ENCODE results near the gene HDAC3.
A peak's percentile ranks its signal among the peaks of the same experiment; 100 is the strongest.

Gene HDAC3

DNA sequence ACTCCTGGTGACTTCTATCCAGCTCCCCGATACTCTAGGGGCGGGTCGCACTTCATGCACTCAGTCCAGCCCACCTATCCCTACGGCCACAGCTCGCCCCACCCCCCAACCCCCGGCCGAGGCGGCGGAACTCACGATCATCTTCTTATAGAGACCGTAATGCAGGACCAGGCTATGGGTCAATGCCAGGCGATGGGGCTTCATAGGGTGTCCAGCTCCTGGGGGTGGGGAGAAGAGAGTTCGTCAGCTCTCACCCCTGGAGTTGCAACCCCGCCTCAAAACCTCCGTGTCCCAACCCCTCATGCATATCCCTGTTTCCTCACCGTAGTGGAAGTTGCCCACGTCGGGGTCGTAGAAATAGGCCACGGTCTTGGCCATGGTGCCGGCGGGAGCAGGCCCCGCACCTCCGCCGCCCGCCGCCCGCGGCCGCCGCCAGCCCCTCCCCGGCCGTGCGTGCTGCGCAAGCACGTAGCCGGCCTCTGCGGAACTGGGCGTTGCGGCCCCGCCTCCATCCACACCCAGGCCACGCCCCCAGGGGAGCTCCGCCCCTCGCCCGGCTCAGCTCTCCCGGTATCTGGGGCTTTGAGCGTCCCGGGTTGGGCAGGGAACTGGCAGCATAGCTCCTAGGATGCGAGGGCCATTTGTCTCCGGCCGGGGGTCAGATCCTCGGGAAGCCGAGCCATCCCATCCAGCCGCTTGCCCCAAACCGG lies at the start of gene HDAC3, which contains the start of gene RELL2:
Gene HDAC3 (minus strand): TSS at position 437 of the 710 bp plus-strand sequence. CDS start 59 bp downstream, at position 378.
Gene RELL2 (plus strand): TSS at position 585 of the 710 bp plus-strand sequence. CDS start 1,229 bp downstream, outside the sequence.
- DNase-seq (ENCODE audit: low read depth in 2 of 2), result peak; percentile 88 to 93
- TF ChIP-seq CTCF (IDR thresholded peaks at IDR 0.05; ENCODE audit: low read depth, low read length), result no peak
- peak within 1 kb of the TSS; percentile 90 to 95 for H3K4me3 ChIP-seq (replicated peaks in 1 of 2; ENCODE audit: low read depth in 2 of 2, low read length in 2 of 2)

GRCh38 chr5:141685591-141685990 lies 48.9 kb upstream of the HDAC3 start:
- no peak overlapping the region for H3K4me3 ChIP-seq (replicated peaks in 1 of 2; ENCODE audit: low read depth in 2 of 2, low read length in 2 of 2)
- DNase-seq (ENCODE audit: low read depth in 2 of 2), result no peak
- TF ChIP-seq CTCF (IDR thresholded peaks at IDR 0.05; ENCODE audit: low read depth, low read length), result no peak

DNA sequence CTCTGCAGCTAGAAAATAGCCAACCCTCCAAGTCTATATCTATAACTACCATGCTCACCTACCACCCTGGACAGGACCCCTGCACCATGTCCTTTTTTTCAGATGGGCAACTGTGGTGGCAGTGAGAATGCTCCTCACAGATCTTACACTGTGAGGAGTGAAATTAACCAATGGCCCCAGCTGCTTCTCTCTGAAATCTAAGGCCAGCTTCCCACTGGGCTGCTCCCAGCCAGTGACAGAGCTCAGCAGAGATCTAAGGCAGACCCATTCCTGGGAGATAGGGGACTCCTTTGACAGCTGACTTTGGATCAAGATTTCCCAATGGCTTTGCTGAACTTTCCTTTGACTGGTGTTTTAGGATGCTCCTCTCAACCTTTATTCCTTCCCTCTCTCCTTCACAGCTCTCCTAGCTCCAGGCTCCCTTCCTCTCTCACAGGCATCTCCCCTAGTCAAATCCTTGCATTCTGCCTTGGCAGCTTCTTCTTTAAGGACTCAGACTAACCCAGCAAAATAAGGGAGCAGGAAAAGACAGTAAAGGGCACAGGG lies 47.0 kb upstream of the HDAC3 start:
- no peak for DNase-seq (ENCODE audit: low read depth in 2 of 2)
- TF ChIP-seq CTCF (IDR thresholded peaks at IDR 0.05; ENCODE audit: low read depth, low read length), result no peak
- H3K4me3 ChIP-seq (replicated peaks in 1 of 2; ENCODE audit: low read depth in 2 of 2, low read length in 2 of 2), result no peak overlapping the region

DNA sequence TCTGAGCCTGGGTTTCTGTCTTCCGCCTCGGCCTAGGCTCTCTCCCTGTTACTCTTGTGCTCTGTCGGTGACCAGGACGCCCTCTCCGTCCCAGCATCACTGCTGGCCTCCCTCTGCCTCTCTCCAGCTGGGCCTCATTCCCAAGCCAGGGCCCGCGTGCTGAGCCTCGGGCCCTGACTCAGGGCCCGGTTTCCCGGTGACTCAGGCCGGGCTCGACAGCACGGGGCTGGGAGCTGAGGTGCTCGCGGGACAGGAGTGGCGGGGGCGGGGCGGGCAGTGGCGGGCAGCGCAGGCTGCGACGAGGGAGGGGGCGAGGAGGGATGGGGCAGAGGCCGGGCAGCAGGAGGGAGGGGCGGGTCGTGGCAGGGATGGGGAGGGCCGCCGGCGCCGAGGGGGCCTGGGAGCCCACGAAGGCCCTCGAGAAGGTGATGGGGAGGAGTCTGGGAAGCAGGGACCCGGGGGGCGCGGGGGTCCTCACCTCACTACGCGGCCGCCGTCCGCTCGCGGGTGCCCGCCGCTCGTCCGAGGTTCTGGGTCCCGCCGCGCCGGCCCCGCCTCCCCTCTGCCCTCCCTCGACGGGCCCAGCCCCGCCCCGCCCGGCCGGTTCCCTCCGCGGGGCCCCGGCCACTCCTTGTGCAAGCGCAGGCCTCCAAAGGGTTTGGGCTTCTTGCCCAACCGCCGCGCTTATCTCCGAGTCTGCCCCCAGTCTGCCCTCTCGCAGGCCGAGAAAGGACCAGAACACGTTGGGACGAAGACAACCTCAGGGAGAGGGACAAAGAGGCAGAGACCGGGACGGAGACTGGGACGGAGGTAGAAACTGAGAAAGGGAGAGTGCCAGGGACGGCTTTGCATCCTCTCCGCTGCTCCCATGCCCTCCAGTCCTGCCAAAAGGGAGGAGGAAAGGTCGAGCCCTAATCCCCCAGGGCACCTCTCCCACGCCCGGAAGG lies 45.3 kb upstream of the HDAC3 start, which contains the start of gene ARAP3:
Gene ARAP3 (minus strand): TSS at position 536 of the 947 bp plus-strand sequence. CDS start 1,744 bp downstream, outside the sequence.
- peak; percentile 91 to 93 for DNase-seq (ENCODE audit: low read depth in 2 of 2)
- H3K4me3 ChIP-seq (replicated peaks in 1 of 2; ENCODE audit: low read depth in 2 of 2, low read length in 2 of 2), result peak within 1 kb of the TSS; percentile 44 to 58

DNA sequence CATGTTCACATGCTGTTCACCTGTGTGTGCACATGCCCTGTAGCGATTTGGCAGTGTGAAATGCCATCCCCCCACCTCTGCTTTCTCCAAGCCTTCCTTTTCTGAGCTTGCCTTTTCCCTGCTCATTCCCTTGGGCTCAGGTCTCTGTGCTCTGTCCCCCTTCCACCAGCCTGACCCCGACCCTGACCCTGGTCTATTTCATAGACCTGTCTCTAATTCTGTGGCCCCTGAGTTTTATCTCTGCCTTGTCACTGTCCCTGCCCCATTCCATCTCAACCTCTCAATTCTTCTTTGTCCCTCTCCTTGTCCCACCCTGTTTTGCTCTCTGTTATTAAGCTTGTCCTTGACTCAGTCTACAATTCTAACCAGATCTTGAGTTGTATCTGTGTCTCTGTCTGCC lies 44.6 kb upstream of the HDAC3 start:
- TF ChIP-seq CTCF (IDR thresholded peaks at IDR 0.05; ENCODE audit: low read depth, low read length), result no peak
- no peak for DNase-seq (ENCODE audit: low read depth in 2 of 2)
- H3K4me3 ChIP-seq (replicated peaks in 1 of 2; ENCODE audit: low read depth in 2 of 2, low read length in 2 of 2), result peak overlapping the region; percentile 44 to 58

More for the DNA sequence above, 45.3 kb upstream of the HDAC3 start, which contains the start of gene ARAP3:
- TF ChIP-seq CTCF (IDR thresholded peaks at IDR 0.05; ENCODE audit: low read depth, low read length), result no peak

DNA sequence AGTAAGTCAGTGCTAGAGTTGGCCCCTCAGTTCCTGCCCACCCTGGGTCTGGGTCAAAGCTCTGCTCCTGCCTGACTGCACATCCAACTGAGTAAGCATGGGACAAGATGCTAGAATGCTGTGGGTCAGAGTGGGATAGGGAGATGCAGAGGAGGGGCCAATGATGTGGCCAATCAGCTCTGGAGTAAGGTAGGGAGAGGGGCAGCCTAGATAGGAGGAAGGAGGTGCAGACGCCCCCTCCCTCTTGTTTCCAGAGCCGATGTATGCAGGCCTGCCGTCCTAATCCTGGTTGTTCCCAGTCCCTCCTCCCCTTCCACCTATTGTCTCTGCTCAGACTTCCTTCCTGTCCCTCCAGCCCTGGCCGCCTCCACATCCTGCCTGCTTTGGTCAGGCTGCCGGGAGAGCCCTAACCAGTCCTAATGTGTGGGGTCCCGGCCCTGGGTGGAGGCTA lies 44.1 kb upstream of the HDAC3 start:
- peak overlapping the region; percentile 44 to 58 for H3K4me3 ChIP-seq (replicated peaks in 1 of 2; ENCODE audit: low read depth in 2 of 2, low read length in 2 of 2)
- DNase-seq (ENCODE audit: low read depth in 2 of 2), result peak; percentile 73 to 80
- no peak for TF ChIP-seq CTCF (IDR thresholded peaks at IDR 0.05; ENCODE audit: low read depth, low read length)
